Measurements from ENCODE around the gene RASSF7. TPM values are rescaled to one million over a fixed set of nuclear protein-coding genes. Genes with fewer than 3 reads are reported as not detected.

Gene RASSF7
- total RNA-seq, 1 experiment from 2014 or later = 32.5 TPM

- no peak for TF ChIP-seq USF1 (CRISPR knock-in tag; IDR thresholded peaks at IDR 0.05)
- no peak for TF ChIP-seq RELA (CRISPR knock-in tag; IDR thresholded peaks at IDR 0.05; ENCODE audit: borderline replicate concordance)
Measured at GRCh38 chr11:555227-555779, 5.5 kb upstream of the RASSF7 start (continued).

- TF ChIP-seq ZMAT4 (CRISPR knock-in tag; IDR thresholded peaks at IDR 0.05) (no peak), MAX (CRISPR knock-in tag; IDR thresholded peaks at IDR 0.05) (no peak), ZNF263 (CRISPR knock-in tag; IDR thresholded peaks at IDR 0.05; ENCODE audit: low read depth) (no peak), ZBTB21 (CRISPR knock-in tag; IDR thresholded peaks at IDR 0.05; ENCODE audit: borderline replicate concordance) (no peak), ZBTB43 (CRISPR knock-in tag; IDR thresholded peaks at IDR 0.05) (no peak), CREB1 (CRISPR knock-in tag; IDR thresholded peaks at IDR 0.05) (no peak), ZNF512 (CRISPR knock-in tag; IDR thresholded peaks at IDR 0.05; ENCODE audit: borderline replicate concordance) (no peak), TEAD1 (CRISPR knock-in tag; IDR thresholded peaks at IDR 0.05) (no peak), HMGXB4 (CRISPR knock-in tag; IDR thresholded peaks at IDR 0.05) (peak; percentile 28; the same call in 1 of the 2 replicates), MYBL2 (CRISPR knock-in tag; IDR thresholded peaks at IDR 0.05) (no peak), SMAD3 (CRISPR knock-in tag; IDR thresholded peaks at IDR 0.05; ENCODE audit: borderline replicate concordance) (no peak), ZNF416 (CRISPR knock-in tag; IDR thresholded peaks at IDR 0.05) (0 out of 2 replicates have a peak, but pooled peaks have one; percentile 30), STAT6 (CRISPR knock-in tag; conservative IDR thresholded peaks at IDR 0.05; ENCODE audit: low read depth) (no peak), ZNF281 (CRISPR knock-in tag; IDR thresholded peaks at IDR 0.05) (no peak)
- no peak for DNase-seq (ENCODE audit: low spot score)
- ChIA-PET CTCF (interaction anchor here (0.7 to 3.4 kb wide), 14 partner anchors 10 to 274 kb away, joined by 3 to 29 read pairs (median 4); partner anchors contain the start of genes PHRF1 and SCT), POLR2A (interaction anchor here (0.6 to 1.5 kb wide), 3 partner anchors 12 to 21 kb away, joined by 3 to 4 read pairs (median 4); no protein-coding TSS in a partner anchor)
- Mint-ChIP-seq H3K4me1 (peaks cover 13% of the 10 kb centered on the region), H3K36me3 (no peaks in the 10 kb centered on the region), H3K27me3 (ENCODE audit: low read depth) (peaks cover 28% of the 10 kb centered on the region), H3K9me3 (no peaks in the 10 kb centered on the region), H3K27ac (no peak overlapping the region), H3K4me3 (peak overlapping the region; percentile 73)
- ATAC-seq = no peak
Measured at GRCh38 chr11:555780-556661, 4.7 kb upstream of the RASSF7 start.
